ENCODE measurements around the gene PCDH1.

The PCDH1 gene

GRCh38 chr5:141806626-141807025 is 71.6 kb downstream of the PCDH1 start:
- no peak for DNase-seq

- no peak for DNase-seq
Measured at GRCh38 chr5:141805874-141806595, 72.2 kb downstream of the PCDH1 start.

- no peak for DNase-seq
Measured at GRCh38 chr5:141804475-141804874, 73.7 kb downstream of the PCDH1 start.

Data from activated naive CD4-positive, alpha-beta T cell treated with Interleukin-2 at 50 U/mL for 16 hours (primary cell).